GM12878 (cell line): ENCODE data around the gene DHDDS.

Experiments used
- JUNB ChIP-seq: IDR thresholded peaks from 2 replicates; pipeline ENCODE4 v1.6.1; 2016; ENCODE audit warnings: antibody characterized with exemption, mild to moderate bottlenecking
- MYC ChIP-seq: IDR thresholded peaks from 2 replicates; pipeline ENCODE4 v1.6.1; 2011; ENCODE audit warnings: mild to moderate bottlenecking, low read length, moderate library complexity, inconsistent platforms; ENCODE audit not compliant: insufficient read depth, insufficient replicate concordance, insufficient read length, severe bottlenecking
- POLR2A ChIP-seq: IDR thresholded peaks from 2 replicates; pipeline ENCODE4 v1.6.1; 2011; ENCODE audit warnings: low read depth, mild to moderate bottlenecking, low read length
- POLR2AphosphoS5 ChIP-seq: IDR thresholded peaks from 2 replicates; pipeline ENCODE4 v1.6.1; 2011; ENCODE audit warnings: mild to moderate bottlenecking, low read length, inconsistent platforms
- SIN3A ChIP-seq: IDR thresholded peaks from 2 replicates; pipeline ENCODE4 v1.6.1; 2012; ENCODE audit warnings: low read depth, low read length, improper control_type of control experiment
- SREBF2 ChIP-seq: IDR thresholded peaks from 2 replicates; pipeline ENCODE4 v1.6.1; 2012; ENCODE audit warnings: mild to moderate bottlenecking, low read length

DNA sequence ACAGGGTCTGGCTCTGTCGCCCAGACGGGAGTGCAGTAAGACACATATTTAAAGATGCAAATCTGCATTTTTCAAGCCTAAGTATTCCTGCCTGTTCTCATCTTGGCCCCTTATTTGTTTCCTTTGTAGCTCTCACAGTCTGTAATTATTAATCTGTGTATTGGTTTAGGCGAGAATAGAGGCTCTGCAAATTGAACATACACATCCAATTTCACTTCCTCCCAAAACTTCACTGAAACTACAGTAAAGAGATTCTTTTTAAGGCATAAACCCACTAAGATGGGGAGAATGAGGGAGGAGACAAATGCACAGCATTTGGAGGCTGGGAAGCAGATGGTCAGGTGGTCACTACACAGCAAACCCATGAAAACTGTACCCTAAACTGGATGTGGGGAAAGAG is 61.1 kb downstream of the DHDDS start:
- no peak for TF ChIP-seq JUNB
- no peak for TF ChIP-seq SREBF2
- no peak for TF ChIP-seq SIN3A
- no peak for TF ChIP-seq POLR2AphosphoS5
- TF ChIP-seq POLR2A = no peak
- TF ChIP-seq MYC = no peak
